NCI-H460 (cell line): ENCODE results near the gene C6orf15. TPM values are rescaled to one million over a fixed set of nuclear protein-coding genes. Genes with fewer than 3 reads are reported as not detected.

ENCODE experiments used
- DNase-seq: peaks from one replicate; pipeline ENCODE4 v3.0.0-alpha.2; 2016; ENCODE audit warnings: low read depth; ENCODE audit errors: extremely low read depth
- polyA plus RNA-seq: library from polyadenylated mRNA; depleted of rRNA; stranded (reverse); fragments of >200 nt; gene quantifications from 2 replicates; pipeline ENCODE4 v1.2.3, GENCODE V29; 2014; cell fraction: nucleus; rRNA removed
- total RNA-seq: library from RNA; depleted of rRNA; stranded (reverse); fragments of >200 nt; shearing (Covaris generic); gene quantifications from 2 replicates; pipeline ENCODE4 v1.2.3, GENCODE V29; 2014; rRNA removed

Gene C6orf15
- total RNA-seq: not detected in 2 replicates
- not detected in 2 replicates for polyA plus RNA-seq

DNA sequence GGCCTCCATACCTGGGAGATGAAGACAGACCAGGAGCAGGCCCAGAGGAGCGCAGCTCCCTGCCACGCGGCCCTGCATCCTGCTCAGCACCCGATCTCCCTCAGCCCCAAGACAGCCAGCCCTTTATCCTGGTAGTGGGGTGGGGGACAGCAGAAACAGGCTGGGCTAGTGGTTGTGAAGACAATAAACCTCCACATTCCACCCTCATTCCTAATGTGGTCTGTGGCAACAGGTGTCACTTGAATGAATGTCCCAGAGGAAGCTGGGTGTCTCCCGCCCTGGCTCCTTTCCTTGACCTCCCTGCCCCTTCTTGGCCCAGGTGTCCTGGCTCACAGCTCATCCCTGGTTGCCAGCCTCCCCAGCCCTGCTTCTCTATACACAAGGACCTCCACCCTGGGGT lies at the start of gene C6orf15:
C6orf15 (minus strand) TSS at position 98 of the 400 bp plus-strand sequence; CDS start at position 78, 20 bp downstream.
- DNase-seq: no peak

DNA sequence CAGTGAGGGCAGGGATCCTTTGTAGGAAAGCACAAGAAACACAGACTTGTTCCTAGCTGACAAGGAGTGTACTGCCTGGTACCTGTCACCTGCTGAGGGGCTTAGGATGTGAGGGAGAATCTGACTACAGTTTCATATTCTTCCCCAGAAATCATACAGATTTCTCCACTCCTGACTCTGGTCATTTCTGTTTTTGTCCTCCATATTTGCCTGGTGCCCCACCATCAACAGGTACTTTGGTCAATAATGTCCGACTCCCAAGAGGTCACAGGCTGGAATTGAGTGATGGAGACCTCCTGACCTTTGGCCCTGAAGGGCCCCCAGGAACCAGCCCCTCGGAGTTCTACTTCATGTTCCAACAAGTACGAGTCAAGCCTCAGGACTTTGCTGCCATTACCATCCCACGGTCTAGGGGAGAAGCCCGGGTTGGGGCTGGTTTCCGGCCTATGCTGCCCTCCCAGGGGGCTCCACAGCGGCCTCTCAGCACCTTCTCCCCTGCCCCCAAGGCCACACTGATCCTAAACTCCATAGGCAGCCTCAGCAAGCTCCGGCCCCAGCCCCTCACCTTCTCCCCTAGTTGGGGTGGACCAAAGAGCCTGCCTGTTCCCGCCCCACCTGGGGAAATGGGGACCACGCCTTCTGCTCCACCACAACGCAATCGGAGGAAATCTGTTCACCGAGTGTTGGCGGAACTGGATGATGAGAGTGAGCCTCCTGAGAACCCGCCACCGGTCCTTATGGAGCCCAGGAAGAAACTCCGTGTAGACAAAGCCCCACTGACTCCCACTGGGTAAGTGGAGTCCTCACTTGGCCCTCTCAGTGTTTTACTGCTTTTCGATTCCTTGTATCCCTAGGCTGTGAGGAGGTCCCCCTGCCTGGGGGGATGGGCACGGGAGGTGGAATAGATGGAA lies 49.1 kb upstream of the C6orf15 start:
- no peak for DNase-seq

DNA sequence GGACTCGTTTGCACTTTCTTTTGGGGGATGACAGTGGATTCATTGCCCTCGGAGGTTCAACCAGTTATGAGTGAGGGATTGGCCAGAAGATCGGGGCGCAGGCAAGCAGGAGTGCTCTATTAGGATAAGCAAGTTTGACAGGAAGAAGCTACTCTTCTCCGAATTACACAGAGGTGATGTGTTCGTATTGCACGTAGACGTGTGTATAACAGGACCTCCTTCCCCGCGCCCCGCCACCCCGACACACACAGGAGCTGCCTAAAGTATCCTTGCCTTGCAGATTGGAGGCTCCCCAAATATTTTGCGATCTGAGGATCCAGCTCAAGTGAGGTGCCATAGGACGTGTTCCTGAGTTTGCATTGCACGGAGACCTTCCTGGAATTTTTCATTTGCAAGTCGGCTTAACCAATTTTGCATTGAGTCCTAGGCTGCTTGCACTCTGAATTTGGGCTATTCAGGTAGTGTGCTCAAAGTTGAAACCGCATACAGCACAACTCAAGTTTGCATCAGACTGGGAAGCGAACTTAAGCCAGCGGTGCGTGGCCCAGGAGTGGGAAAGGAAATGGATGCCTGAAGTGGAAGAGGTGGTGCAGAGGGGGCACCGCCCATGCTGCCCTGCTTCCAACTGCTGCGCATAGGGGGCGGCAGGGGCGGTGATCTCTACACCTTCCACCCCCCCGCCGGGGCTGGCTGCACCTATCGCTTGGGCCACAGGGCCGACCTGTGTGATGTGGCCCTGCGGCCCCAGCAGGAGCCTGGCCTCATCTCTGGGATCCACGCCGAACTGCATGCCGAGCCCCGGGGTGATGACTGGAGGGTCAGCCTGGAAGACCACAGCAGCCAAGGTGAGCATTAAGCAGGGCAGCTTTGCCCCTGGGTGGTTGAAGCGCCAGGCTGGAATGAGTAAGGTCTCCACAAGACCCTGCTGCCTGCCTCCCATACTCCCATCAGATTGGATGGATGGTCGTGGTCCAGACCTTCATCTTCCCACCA lies 46.8 kb upstream of the C6orf15 start:
- DNase-seq: no peak

DNA sequence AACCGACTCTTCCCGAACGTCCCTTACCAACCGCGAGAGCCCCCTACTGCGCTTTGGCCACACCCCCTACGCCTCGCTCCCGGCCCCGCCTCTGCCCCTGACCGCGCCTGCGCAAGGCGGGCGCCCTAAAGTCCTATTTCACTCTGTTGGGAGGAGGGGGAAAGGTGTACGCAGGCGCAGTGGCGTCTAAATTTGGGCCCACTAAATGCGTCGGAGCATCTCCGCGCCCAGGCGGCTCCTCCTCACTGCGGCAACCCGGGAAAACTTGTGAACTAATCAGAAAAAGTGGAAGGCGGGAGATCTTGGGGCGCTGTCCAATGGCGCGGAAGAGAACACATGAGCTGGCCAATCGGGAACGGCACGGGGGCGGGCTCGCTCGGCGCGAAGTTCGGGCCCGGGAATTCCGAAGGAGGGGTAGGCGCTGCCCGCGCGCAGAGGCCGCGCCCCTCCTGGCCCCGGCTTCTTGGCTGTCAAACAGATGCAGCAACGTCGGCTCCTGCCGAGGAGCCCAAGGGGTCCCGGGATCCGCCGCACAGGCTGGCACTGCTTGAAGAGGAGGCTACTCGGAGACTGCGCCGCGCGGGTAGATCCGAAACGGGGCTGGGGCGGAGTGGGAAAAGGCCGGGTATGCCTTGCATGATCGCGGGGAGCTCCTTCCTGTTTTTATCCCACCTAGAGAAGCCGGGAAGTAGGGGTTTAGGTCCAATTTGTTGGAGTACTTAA lies 45.9 kb upstream of the C6orf15 start, which contains the start of gene TCF19:
TCF19 (plus strand) TSS at position 450 of the 723 bp plus-strand sequence. CDS start 881 bp downstream, outside the sequence.
- peak; percentile 97 for DNase-seq

DNA sequence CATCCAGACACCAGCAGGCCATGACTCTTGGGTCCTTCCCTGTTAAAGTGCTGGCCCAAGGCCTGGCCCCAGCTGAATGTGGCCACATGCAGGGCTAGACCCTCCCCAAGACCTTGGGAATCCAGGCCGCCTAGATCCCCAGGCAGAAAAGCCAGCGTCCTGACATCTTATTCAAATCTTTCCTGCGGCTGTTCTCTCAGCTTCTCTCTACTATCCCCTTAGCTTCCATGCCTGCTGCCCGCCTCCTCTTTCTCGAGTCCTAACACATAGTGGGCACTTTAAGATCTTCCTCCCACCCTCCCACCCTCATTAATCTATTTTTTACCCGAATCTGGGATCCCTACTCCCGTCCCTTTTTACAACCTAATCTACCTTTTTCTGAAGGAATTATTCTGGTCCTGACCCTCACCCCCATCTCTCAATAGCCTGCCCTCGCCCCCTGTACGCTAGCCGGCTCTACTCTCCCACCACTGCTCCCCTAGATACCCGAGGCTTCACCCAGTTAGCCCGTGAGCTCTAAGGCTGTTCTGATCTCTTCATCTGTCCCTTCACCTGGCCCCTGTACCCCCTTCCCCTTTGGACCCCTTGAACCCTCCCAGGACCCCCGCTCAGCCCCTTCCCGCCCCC lies 45.3 kb upstream of the C6orf15 start, which contains the start of gene CCHCR1:
CCHCR1 (minus strand) TSS at position 290 of the 627 bp plus-strand sequence; CDS start at position 88, 202 bp downstream.
- DNase-seq: no peak

DNA sequence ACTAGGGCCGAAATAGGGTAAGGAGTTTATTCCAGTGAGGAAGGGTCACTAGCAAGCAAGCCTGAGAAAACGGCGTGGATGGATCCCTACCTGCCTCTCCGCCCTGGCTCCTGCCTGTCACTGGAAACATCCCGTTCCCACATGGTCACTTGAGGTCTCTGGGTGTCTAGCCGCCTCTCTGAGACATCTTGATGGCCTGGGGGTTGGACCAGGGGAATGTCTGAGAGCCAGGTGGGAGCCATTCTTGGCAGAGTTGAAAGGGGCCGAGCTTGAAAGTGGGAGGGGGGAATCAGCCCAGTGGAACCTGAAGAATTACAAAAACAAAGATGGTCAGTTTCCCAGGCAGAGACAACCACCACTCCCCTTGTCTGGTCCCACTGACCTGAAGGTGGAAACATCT lies 44.3 kb upstream of the C6orf15 start:
- DNase-seq: no peak

DNA sequence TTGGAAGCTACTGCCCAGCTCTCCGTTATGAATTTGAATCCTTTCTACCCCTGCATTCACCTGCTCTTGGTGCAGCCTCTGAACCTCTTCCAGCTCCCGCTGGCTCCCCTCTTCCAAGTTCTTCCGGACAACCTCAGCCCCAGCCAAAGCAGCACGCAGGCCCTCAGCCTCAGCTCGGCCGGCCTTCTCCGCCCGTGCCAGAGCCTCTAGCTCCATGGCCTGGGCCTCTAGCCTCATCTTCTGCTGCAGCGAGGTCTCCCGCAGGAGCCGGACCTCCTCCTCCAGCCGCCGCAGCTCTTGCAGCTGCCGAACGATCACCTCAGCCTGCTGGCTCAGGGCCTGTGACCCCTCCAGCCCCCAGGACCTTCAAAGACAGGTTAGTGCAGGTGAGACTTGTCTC lies 42.1 kb upstream of the C6orf15 start:
- DNase-seq: no peak

DNA sequence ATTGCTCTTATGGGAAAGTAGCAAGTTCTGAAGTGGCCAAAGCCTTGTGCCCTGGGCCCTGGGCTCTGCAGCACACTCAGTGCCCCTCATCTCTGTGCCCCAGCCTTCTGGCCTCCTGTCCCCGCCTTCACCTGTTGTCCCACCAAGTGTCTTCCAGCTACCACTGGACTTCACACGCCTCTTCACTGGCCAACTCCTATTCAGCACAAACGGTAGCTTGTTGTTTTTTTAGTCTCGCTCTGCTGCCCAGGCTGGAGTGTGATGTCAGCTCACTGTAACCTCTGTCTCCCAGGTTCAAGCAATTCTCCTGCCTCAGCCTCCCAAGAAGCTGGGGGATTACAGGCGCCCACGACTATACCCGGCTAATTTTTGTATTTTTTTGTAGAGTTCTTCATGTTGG lies 40.4 kb upstream of the C6orf15 start:
- no peak for DNase-seq

GRCh38 chr6:31149827-31150447 lies 37.6 kb upstream of the C6orf15 start:
- DNase-seq: no peak

GRCh38 chr6:31145386-31145785 lies 33.0 kb upstream of the C6orf15 start:
- DNase-seq: no peak

DNA sequence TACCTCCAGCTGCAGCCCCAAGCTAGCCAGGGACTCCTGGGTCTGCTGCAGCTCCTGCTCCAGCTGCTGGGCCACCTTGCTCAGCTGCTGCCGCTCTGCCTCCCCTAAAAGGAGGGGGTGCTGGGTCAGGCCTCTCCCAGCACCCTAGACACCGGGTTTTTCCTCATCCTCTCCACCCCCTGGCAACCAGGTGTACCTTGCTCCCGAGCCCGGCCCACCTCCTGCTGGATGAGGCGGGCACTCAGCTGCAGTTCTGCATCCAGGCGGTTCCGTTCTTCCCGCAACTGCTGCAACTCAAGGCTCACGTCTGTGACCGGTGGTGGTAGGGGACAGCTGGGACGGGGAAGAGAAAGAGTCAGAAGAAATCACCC lies 32.6 kb upstream of the C6orf15 start:
- DNase-seq: no peak

DNA sequence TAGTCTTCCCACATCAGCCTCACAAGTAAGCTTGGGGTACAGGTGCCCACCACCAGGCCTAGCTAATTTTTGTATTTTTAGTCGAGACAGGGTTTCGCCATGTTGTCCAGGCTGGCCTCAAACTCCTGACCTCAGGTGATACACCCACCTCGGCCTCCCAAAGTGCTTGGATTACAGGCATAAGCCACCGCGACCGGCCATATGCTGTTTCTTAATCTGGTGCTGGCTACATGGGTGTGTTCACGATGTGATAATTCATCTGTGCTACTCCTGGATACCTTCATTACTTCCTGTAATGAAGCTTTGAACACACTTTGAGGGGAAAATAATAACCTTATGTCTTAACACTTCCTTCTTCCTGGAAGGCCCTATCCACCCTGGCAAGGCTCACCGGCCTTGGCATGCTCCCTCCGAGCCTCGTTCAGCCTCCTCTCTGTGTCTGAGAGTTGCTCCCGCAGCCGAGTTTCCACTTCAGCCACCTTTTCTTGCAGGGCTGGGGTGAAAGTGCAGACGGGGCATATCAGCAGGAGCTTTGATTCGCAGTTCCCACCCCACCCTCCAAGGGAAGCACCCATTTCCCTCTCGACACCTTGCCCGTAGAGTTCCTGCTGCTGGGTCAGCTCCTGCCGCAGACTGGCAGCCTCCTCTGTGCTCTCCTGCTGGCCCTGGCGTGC lies 32.1 kb upstream of the C6orf15 start:
- no peak for DNase-seq

- DNase-seq: no peak
These were observed 30.8 kb upstream of the C6orf15 start for GRCh38 chr6:31143148-31143547.

DNA sequence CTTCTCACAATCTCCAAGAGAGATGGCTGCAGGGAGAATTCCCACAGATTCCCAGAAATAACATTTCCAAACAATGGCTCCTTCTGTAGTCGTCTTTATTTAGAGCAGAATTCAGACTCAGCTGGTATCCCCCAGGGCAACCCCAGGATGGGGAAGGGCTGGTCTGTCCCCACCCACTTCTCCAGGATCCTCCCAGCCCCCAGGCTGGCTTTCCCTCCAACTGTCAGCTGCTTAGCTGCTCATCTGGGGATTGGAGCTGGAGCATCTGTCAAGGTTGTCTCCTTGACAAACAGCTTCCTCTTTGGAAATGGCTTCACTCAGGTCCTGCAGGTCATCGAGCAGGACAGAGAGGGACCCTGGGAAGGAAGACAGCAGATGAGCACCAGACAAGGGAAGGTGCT lies 30.0 kb upstream of the C6orf15 start:
- no peak for DNase-seq

GRCh38 chr6:31140643-31141042 lies 28.3 kb upstream of the C6orf15 start:
- DNase-seq: no peak

GRCh38 chr6:31139599-31139998 lies 27.2 kb upstream of the C6orf15 start:
- DNase-seq: no peak

DNA sequence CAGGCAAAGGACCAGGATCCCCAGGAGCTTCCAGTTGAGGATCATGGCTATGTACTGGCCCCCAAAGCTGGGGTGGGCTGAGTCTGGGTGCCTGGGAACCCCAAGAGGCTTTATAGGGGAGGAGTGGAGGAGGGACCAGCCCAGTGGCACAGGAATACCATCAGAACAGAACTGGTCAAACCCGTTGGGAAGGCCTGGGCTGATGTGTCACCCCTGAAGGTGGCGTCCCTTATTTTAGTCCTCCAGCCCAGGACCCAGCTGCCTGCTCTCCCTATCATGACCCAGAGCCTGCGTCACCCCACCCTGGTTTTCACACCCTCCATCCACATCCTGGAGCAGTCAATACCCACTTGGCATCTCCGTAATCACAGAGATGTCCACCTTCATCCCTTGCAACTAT lies 26.6 kb upstream of the C6orf15 start, which contains the start of gene PSORS1C2:
PSORS1C2 (minus strand) TSS at position 85 of the 400 bp plus-strand sequence; CDS start at position 45, 40 bp downstream.
- no peak for DNase-seq

DNA sequence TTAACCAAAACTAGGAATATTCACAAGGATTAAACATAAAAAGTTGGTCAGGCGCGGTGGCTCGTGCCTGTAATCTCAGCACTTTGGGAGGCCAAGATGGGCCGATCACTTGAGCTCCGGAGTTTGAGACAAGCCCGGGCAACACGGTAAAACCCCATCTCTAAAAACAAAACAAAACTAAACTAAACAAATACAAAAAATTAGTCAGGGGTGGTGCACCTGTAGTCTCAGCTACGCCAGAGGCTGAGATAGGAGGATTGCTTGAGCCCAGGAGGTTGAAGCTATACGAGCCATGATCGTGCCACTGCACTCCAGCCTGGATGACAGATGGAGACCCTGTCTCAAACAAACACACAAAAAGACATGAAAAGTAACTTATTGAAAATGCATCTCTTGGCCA lies 23.3 kb upstream of the C6orf15 start:
- DNase-seq: no peak

GRCh38 chr6:31132806-31133205 lies 20.4 kb upstream of the C6orf15 start:
- DNase-seq: no peak
